Transverse colon (tissue), 4 donors: ENCODE measurements around the gene COX7B2. TPM values are rescaled to one million over a fixed set of nuclear protein-coding genes. Genes with fewer than 3 reads are reported as not detected.

Experiments used
- DNase-seq: peaks from one replicate; pipeline ENCODE4 v3.0.0-alpha.2; 2019
- H3K27ac ChIP-seq, 4 donors: fragments of 200-600 bp; sonication (generic); 2 replicates each; pipeline ENCODE4 v1.5.1; 2016 to 2018; ENCODE audit warnings: inconsistent platforms in 4 of 4
- H3K27me3 ChIP-seq: fragments of 200-600 bp; sonication (generic); 2 replicates; pipeline ENCODE4 v1.5.1; 2017; ENCODE audit warnings: inconsistent platforms
- H3K36me3 ChIP-seq, 4 donors: fragments of 200-600 bp; sonication (generic); 2 replicates each; pipeline ENCODE4 v1.5.1; 2017 to 2019; ENCODE audit warnings: inconsistent platforms in 4 of 4
- H3K4me1 ChIP-seq, 4 donors: fragments of 200-600 bp; sonication (generic); 2 replicates each; pipeline ENCODE4 v1.5.1; 2017 to 2020; ENCODE audit warnings: inconsistent platforms in 4 of 4
- H3K4me3 ChIP-seq, 4 donors: fragments of 200-600 bp; sonication (generic); 1 replicate in 1 of 4; 2 replicates in 3 of 4; pipeline versions ENCODE4 v1.5.1 to v1.6.1; 2017 to 2019; ENCODE audit warnings: inconsistent platforms in 4 of 4
- H3K9me3 ChIP-seq, 2 donors: fragments of 200-600 bp; sonication (generic); 2 replicates each; pipeline ENCODE4 v1.5.1; 2017 to 2019; ENCODE audit warnings: inconsistent platforms in 2 of 2
- CTCF ChIP-seq, 5 experiments: fragments of 200-600 bp in 3 of 5; fragments of 450-650 bp in 2 of 5; sonication (generic) in 3 of 5; IDR thresholded peaks; 1 replicate in 2 of 5; 2 replicates in 3 of 5; pipeline ENCODE4 v1.5.1; 2016 to 2017; ENCODE audit warnings: antibody characterized with exemption in 5 of 5, inconsistent platforms in 3 of 5, mild to moderate bottlenecking in 2 of 5, moderate library complexity in 1 of 5
- EP300 ChIP-seq: sonication (generic); formaldehyde crosslinking; IDR thresholded peaks from one replicate; pipeline ENCODE4 v1.6.1; 2017; ENCODE audit warnings: antibody characterized with exemption, low read depth
- POLR2A ChIP-seq: fragments of 450-650 bp; IDR thresholded peaks from one replicate; pipeline ENCODE4 v1.6.1; 2016; ENCODE audit warnings: antibody characterized with exemption, mild to moderate bottlenecking, moderate library complexity
- POLR2AphosphoS5 ChIP-seq, 3 donors: sonication (generic); formaldehyde crosslinking; IDR thresholded peaks; one replicate each; pipeline ENCODE4 v1.6.1; 2016; ENCODE audit warnings: antibody characterized with exemption in 3 of 3
- WGBS, 2 donors: methylation state at CpG; one replicate each; pipeline ENCODE4 v1.1.5; 2018; ENCODE audit warnings: low coverage in 1 of 2; 5-methylcytosine and 5-hydroxymethylcytosine counted together
- in situ Hi-C, 4 donors: fragments of 200-750 bp; cut with MboI; loops; one replicate each; pipeline versions ENCODE4 v1.15.0 to v1.15.1; 2017; ENCODE audit warnings: low sequenced_read_pairs in 3 of 4, low pct_ligation_motif_present in 1 of 4, low pct_unique_long_range_greater_than_20kb in 1 of 4
- intact Hi-C: fragments of 100-400 bp; cut with DNase I; formaldehyde crosslinking; loops from one replicate; pipeline ENCODE4 v1.15.1; 2023; ENCODE audit warnings: low total_unique reads
- total RNA-seq, 4 donors: library from RNA; depleted of rRNA; stranded (reverse); fragments of >200 nt; gene quantifications; one replicate each; pipeline ENCODE4 v1.1.0, GENCODE V29; 2016

COX7B2 gene
- total RNA-seq, 4 donors from 2014 or later, result not detected

GRCh38 chr4:46889410-46889809 is 19.6 kb downstream of the COX7B2 start:
- H3K4me3 ChIP-seq, result no peak overlapping the region
- 69 to 73% methylated on average over 2 of the region's 2 CpGs for WGBS, 2 donors
- TF ChIP-seq EP300 (no peak), CTCF (IDR thresholded peaks at IDR 0.05) (no peak), POLR2AphosphoS5 (IDR thresholded peaks at IDR 0.05) (no peak), POLR2A (no peak)
- no peaks in the 10 kb centered on the region for H3K4me1 ChIP-seq
- DNase-seq, result no peak
- H3K9me3 ChIP-seq, result no peaks in the 10 kb centered on the region
- intact Hi-C loops (no loop called here), in situ Hi-C loops (no loop called here)
- no peaks in the 10 kb centered on the region for H3K27me3 ChIP-seq
- no peaks in the 10 kb centered on the region for H3K36me3 ChIP-seq
- H3K27ac ChIP-seq, result no peak overlapping the region

GRCh38 chr4:46886711-46887110 is 22.3 kb downstream of the COX7B2 start:
- DNase-seq, result no peak
- Histone ChIP-seq H3K4me1 (no peaks in the 10 kb centered on the region), H3K4me3 (no peak overlapping the region), H3K27me3 (no peaks in the 10 kb centered on the region), H3K9me3 (no peaks in the 10 kb centered on the region), H3K27ac (no peak overlapping the region), H3K36me3 (no peaks in the 10 kb centered on the region)
- 6 to 22% methylated on average over 2 of the region's 2 CpGs for WGBS, 2 donors
- TF ChIP-seq EP300 (no peak), CTCF (IDR thresholded peaks at IDR 0.05) (peak in 2 of 5 experiments; percentile 12 to 24)
- intact Hi-C loops (no loop called here), in situ Hi-C loops (no loop called here)

- Histone ChIP-seq H3K4me3 (no peak overlapping the region), H3K36me3 (no peaks in the 10 kb centered on the region), H3K9me3 (no peaks in the 10 kb centered on the region), H3K4me1 (no peaks in the 10 kb centered on the region), H3K27ac (no peak overlapping the region), H3K27me3 (no peaks in the 10 kb centered on the region)
- DNase-seq, result no peak
- in situ Hi-C loops (no loop called here), intact Hi-C loops (no loop called here)
- TF ChIP-seq POLR2A, result no peak
- TF ChIP-seq EP300, result no peak
- TF ChIP-seq POLR2AphosphoS5 (IDR thresholded peaks at IDR 0.05), result no peak
- no peak for TF ChIP-seq CTCF (IDR thresholded peaks at IDR 0.05)
- 85 to 92% methylated on average over 3 of the region's 3 CpGs for WGBS, 2 donors
These were observed 30.4 kb downstream of the COX7B2 start for GRCh38 chr4:46878641-46879040.

- no peak overlapping the region for H3K27ac ChIP-seq
- DNase-seq, result no peak
- H3K27me3 ChIP-seq, result no peaks in the 10 kb centered on the region
- H3K4me1 ChIP-seq, result no peaks in the 10 kb centered on the region
- in situ Hi-C loops (loop anchor here in 1 of 4 donors (25.0 kb wide), 1 partner anchor 512 kb away; no protein-coding TSS in a partner anchor), intact Hi-C loops (no loop called here)
- TF ChIP-seq CTCF (IDR thresholded peaks at IDR 0.05), result no peak
- TF ChIP-seq EP300, result no peak
- TF ChIP-seq POLR2AphosphoS5 (IDR thresholded peaks at IDR 0.05), result no peak
- no peak for TF ChIP-seq POLR2A
- WGBS, 2 donors, result 63% methylated on average over 1 of the region's 1 CpG; no CpG with 5 or more reads in 1 of the 2 donors
- no peaks in the 10 kb centered on the region for H3K9me3 ChIP-seq
- H3K36me3 ChIP-seq, result no peaks in the 10 kb centered on the region
- no peak overlapping the region for H3K4me3 ChIP-seq
These were observed 34.2 kb downstream of the COX7B2 start for GRCh38 chr4:46874811-46875210.
